ENCODE data around the gene C14orf180.

Gene C14orf180

DNA sequence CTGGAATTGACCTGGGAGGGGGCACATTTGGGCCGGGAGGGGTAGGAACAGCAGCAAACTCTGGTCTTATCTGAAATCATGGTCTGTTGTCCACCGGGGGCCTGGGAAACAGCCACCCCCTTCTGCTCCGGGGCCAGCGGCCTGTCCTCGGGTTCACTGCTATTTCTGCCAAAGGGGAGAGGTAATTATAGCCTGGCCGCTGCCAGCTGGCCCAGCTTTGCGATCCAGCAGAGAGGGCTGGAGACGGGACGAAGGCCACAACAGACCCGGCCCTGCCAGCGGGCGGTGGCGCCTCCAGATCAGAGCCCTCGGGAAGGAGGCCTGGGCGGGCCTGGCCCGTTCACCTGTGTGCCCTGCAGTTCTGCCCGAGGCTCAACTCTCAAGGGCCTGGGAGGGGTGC, at the start of gene C14orf180:
Gene C14orf180, plus strand, starts transcription at position 258 of the 400 bp plus-strand sequence. CDS start 6,667 bp downstream, outside the sequence.
- no peak for DNase-seq

DNA sequence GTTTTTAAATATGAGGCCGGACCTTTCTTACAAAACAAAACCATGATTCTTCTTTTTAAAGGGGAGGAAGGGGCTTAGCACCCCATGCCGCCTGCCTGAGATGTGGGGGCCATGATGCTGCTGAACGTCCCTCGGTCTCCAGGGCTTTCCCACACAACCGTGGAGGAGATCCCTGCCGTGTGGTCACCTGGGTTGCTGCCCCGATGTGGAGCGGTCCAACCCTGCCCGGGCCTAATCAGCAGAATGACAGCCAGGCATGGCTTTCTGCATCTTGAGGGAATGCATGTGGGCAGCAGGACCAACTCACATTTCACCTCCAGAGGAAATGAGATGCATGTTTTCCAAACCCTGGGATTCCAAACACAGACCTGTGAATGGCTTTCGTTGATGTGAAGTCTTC, 48.9 kb upstream of the C14orf180 start:
- no peak for DNase-seq

DNA sequence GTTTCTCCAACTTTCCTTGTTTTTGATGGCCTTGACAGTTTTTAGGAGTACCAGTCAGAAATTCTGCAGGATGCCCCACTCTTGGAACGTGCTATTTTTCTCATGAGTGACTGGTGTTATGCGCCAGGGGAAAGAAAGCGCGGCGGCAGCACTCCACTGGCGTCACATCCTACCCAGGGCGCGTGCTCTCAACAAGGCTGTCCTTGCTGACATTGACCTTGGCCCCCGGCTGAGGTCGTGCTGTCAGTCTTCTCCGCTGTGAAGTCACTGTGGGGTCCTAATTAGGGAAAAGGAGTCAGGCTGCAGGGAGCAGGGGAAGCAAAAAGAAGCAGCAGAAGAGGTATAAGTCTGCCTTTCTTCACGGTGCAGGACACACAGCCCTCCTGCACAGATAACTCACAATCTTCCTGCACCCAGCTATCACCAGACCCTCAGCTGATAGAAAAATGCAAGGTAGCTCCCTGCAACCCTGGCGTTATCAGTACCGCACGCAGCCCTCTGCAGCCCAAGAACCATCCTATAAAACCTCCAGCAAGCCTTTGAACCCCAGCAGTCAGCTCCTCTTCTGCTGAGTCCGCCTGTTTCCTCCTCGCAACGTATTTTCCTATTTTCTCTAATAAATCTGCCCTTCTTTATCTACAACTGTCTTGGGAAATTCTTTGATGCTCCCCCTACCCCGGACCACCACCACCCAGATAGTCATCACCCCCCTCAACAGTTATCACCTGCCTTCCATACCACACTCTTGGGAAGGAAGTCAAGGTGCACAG, 48.0 kb upstream of the C14orf180 start:
- no peak for DNase-seq

DNA sequence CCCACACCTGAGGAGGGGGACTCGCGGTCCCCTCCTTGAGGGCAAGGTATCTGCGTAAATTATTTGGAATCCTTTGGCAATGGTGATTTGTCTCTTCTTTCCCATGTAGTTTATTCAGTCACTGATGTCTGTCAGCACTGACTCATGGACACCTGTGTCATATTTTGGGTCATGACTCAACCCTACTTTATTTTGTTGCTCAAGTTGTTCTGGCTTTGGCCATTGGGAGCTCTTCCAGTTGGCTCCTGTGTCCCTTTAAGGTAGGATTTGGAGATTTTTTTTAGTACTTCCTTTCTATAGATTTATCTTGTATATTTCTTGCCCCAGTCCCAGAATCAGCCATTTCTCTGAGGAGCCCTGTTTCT, 47.4 kb upstream of the C14orf180 start:
- no peak for DNase-seq

DNA sequence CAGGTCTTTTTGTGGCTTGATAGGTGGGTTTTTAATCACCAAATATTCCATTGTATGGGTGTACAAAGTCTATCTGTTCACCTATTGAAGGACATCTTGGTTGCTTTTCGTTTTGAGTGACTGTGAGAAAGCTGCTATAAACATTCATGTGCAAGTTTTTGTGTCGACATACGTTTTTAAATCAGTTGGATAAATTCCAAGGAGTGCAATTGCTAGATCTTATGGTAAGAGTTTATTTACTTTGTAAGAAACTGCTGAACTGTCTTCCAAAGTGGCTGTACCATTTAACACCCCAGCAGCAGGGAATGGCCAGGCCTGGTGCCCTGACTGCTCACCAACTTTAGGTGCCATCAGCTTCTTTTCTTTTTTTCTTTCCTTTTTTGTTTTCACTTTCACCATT, 45.5 kb upstream of the C14orf180 start:
- DNase-seq = no peak

DNA sequence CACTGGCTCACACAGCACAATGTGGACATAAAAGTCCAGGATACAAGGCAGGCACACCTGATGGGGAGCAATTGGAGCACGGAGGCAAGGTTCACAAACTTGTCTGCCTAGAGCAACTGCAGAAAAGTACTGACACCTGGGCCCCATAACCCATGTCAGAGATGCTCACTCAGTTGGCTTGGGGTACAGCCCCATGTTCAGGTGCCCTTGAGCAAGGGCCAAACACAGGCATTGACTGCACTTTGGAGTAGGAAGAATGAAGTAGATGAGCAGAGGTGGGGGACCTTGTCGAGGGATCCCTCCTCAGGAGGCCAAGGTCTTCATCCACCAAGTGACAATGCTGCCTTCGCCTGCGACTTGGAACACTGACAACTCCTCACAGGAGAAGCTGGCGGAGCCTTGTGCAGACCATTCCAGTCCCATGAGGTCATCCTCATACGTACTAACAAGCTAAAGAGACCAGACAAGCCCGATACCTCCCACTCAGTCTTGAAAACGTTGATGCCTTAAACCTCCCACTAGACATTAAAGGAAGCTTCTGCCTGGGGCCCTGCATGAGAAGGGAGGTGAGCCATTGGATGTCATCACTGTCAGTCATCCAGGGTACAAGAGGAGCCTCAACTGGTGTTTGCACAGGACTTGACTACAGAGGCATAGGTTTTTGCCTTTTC, 42.5 kb upstream of the C14orf180 start:
- no peak for DNase-seq

DNA sequence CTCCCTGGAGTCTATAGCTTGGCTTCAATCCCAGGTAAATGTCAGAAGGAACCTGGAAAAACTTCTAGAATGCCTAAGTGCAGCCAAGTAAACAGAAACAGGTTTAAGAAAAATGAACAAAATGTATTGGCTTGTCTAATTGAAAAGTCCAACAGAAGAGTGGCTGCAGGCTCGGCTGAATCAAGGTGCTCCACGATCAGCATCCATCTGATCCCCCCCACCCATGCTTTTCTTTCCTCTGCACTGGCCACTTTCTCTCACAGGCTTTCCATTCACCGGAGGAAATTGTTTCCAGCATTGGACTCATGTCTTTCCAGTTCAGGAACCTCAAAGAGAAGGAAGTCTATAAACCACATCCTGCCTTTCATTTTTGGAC, 42.0 kb upstream of the C14orf180 start:
- DNase-seq = no peak

DNA sequence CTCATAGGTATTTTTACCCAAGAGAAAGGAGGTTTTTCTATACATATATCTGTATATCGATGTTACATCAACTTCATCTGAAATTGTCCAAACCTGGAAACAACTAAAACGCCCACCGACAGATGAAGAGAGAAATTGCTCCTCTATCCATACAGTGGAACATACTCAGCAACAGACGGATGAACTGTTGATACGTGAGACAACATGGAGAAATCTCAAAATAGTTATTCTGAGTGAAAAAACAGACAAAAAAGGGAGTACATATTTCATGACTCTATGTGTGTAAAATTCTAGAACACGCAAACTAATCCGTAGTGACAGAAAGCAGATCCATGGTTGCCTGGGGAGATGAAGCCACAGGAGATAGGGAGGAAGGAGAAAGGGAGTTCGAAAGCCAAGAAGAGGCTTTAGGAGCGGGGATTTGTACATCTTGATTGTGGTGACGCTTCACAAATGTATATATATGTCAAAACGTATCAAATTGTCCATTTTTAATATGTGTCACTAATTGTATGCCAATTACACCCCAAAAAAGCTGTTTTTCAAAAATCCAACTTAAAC, 37.6 kb upstream of the C14orf180 start:
- DNase-seq = no peak

DNA sequence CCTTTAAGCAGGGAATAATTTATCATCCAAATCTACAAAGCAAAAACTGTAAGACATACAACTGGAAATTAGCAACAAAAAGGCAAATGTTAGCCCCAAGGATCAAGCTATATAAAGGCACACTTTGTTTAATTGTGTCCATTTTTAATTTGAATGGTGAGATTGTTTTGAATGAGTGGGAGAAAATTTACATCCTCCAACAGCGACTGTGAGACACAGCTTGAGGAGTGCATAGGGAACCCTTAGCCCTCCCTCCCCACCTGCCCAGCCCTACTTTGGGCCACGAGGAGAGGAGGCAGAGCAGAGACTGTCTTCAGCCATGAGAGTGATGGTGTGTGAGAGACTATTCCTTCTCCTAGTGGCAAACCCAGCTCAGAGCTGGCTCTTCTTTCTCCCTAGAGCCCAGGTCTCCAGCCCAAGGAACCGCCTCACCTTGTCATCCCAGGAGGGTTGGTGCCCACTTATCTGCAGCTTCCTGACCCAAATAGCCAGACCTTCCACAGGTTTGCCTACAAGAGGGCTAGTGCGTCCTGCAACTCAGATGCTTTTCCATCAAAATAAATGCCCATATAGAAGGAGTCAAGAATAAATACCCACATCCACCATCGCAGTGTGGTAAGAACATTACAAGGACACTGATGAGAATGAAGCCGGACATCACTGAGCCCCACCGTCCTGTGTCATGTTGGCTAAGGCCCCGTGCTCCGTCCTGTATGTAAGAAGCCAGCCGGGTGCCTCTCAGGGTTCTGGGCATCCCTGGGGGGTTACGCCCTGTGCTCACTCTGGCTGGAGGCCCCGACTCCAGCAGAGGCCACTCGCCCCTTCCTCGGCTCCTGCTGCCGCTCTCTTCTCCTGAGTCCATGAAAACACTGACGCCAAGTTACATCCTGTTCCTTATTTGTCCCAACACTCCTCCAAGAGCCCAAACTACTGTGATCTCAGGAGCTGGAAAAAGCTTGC, 36.4 kb upstream of the C14orf180 start:
- no peak for DNase-seq

DNA sequence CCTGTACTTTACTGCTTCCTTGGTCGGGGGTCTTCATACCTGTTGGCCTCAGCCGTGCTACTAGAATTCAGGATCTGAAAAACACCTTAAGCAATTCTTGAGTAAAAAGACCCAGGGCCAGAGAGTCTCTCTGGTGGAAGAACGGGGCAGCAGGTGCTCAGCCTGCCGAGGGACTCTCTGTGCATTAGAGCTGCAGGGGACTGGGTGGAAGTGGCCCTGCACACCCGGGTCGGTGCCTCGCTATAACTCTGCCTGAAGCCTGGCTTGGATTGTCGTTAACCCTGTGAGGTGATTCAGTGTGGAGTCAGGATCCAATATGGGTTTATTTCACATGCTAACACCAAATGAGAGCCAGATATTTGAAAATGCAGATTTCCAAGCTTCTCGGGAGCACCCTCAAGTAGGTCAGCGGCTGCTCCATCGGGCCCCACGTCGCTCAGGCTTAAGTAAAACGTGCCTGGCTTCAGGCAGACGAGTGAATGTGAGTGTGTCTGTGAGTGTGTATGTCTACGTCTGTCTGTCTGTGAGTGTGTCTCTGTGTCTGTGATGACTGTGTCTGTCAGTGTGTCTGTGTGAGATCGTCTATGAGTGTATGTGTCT, 35.1 kb upstream of the C14orf180 start:
- DNase-seq = no peak

DNA sequence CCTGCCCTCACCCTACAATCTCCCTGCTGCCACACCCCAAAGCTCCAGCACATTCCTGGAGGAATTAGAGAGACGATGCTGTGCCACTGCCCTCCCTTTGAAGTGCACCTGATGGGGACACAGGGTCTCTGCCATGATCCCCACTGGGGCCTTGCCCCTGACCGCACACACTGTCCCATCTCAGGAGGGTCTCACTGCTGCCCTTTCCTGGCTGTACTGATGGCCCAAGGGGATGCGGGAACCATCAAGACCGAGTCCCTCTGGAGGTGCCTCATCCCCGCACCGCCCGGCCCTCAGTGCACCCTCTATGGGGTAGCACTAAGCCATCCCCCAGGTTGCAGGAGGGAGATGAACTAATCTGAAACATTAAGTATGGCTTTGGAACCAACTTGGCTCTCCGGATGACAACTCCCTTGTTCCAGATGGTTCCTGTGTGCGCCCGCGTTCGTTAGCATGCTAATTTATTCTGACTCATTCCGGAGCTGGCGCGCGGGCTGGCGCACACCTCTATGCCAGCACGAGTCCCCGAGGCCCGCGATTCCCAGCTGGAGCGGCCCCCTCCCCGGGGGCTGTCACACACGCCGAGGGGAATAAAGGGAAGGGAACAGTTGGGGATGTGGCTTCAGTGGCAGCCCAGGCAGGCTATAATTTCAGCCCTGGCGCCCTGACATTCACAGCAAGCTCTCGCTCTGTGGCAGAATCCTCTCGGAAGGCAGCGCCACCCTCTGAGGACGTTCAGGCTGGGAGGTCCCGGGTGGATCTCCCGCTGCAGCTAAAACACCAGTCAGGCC, 34.2 kb upstream of the C14orf180 start:
- no peak for DNase-seq

DNA sequence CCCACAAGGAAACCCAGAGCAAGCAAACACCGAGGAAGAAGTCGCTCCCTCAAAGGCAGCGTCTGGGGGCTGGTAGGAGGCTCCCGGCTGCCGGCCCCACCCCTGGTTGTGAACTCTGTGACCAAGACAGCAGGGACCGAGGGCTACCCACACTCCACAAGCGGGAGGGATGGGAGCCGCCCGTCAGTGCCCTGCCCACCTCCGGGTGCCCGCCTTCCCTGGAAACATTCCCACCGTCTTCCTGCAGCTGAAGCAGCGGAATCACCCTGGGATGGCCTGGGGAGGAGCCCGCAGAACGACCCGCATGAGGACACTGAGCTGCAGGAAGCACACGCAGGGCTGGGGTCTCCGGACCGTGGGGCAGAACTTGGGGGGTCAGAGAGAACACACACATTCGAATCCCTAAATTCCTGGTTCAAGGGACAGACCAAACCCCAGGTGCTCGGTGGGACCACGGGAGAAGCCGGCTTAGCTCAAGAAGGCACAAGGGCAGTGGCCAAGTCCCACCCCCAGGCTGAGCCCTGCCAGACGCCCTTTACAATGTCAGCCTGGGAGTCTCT, 33.5 kb upstream of the C14orf180 start:
- DNase-seq = no peak

DNA sequence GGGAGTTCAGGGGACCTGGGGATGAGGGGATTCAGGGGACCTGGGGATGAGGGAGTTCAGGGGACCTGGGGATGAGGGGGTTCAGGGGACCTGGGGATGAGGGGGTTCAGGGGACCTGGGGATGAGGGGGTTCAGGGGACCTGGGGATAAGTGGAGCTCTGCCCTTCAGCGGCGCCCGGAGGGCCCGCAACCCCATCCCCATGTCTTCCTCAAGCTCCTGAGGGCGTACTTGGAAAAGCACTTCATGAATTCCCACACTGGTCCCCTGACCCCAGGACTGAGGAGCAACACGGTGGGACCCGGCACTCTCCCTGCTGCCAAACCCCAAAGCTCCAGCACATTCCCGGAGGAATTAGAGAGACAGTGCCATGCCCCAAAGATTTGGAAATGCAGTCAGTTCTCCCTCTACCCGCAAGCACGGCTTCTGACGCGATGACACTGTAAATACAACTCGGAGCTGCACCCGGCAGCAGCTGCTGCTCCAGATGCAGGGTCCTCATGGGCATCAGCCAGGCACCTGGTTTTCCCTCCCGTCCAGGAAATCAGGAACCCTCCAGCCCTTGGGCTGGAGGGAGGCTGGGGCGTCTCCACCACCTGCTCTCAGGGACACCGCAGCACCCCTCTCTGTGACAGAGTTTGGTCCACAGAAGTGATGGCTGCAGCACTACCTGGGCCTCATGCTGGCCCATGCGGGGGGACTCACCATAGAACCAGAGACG, 32.8 kb upstream of the C14orf180 start:
- no peak for DNase-seq

DNA sequence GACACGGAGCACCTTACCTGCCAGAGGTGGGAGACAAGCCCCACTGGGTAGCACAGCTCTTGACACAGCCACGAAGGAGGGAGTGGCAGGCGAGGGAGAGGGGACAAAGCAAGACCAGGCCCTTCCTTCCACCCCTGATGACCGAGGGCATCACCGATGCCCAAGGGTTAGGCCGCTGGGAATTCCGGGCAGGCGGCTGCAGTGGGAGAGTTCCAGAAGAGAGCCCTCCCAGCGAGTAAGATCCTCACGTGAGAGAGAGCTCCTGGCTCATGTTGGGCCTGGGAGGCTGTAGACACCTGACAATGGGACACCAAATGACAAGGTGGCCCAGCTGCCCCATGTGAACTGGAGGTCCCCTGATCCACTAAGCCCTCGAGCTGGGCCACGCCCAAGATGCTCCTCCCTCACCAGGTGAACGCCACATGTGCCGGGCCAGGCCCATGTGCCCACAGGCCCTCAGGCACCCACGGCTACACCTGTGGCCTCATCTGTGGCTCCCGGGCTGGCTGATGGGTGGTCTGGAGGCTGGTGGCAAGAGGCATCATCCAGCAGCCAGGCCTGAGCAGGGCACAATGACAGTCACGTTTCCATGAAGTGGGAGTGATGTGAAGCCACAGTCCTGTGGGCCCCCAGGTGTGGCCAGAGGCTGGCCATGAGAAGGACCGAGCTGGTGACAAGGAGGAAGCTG, 32.1 kb upstream of the C14orf180 start:
- no peak for DNase-seq

DNA sequence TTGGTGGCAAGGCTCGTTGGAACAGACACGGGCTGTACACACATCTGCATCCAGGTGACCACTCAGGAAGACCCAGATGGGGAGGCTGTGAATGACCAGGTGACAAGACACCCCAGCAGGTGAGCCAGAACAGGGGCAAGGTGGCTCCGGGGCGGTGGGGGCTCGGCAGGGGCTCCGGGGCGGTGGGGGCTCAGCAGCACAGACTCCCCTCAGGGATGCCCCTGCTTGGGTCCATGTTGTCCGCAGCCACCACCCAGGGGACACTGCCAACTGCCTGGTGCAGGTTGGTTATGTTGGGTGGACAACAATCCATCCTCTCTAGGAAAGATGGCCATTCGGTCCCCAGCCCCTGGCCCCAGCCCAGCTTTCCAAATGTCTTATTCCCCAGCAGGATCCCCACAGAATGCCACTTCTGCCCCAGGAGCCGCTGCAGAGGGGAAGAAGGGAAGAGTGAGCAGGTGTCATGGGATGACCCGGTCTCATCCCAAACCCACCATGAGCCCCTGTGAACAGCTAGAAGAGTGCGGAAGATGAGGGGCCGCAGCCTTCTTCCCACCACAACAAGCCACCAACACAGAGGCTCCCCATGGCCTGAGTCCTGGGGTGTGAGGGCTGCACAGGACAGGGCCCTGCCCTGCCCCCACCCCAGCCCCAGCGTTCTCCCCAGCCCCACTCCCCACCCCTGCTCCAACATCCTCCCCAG, 31.4 kb upstream of the C14orf180 start:
- no peak for DNase-seq

DNA sequence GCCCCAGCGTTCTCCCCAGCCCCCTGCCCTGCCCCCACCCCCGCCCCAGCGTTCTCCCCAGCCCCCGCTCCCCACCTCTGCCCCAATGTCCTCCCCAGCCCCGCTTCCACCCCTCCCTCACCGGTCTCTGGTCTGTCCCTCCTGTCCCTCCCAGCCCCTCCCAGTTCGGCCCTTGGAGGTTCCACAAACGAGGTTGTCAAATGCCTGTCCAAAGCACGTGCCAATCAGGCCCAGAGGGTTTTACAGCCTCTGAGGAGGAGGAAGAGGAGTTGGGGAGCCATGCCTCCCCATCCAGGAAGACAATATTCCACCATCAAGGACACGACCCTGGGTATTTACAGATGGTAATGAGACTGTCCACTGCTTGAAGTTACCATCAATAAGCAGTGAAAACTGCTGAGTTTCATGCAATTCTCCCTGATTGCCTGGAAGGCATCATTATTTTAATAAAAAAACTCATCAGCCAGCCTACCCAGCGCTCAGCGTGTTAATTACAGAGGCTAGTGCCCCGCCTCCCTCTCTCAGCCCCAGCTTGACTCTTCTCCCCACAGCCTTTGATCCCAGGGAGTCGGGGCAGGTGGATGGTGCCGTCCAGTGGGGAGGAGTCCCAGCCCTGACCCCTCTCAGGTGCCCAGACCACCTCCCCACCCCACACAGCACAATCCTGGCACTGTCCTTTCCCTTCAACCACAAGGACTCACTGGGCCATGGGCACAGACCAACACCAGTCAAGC, 30.6 kb upstream of the C14orf180 start:
- no peak for DNase-seq

DNA sequence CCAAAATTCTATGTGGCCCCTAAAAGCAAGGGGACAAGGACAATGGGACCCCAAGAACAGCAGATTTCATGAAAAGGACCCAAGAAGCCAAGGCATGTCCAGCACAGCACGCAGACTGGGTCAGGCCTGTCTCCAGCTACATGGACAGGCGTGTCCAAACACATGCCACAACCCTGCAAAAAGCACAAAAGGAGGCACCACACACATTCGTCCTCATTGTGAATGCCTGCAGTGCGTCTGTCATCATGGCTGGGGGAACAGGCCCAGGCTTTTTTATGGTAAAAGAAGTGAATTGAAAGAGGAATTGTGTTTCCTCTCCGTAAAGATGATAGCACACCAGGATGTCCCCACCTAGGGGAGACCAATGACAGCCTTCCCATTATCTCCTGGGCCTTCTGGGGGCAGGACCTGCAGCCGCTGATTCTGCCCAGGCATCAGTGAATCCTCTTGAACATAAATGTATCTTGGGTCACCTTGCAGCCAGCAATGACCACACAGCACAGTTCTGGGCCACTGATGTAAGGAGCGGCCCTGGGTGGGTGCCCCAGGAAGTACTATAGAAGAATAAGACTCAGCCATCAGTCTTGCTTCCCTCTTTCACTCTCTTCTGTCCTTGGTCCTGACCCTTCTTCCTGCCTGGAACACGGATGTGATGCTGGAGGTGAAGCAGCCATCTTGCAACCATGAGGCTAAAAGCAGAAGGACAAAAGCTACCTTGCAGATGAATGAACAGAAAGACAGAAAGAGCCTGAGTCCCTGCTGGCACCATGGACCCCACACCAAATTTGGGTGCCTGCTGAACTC, 29.8 kb upstream of the C14orf180 start:
- no peak for DNase-seq

DNA sequence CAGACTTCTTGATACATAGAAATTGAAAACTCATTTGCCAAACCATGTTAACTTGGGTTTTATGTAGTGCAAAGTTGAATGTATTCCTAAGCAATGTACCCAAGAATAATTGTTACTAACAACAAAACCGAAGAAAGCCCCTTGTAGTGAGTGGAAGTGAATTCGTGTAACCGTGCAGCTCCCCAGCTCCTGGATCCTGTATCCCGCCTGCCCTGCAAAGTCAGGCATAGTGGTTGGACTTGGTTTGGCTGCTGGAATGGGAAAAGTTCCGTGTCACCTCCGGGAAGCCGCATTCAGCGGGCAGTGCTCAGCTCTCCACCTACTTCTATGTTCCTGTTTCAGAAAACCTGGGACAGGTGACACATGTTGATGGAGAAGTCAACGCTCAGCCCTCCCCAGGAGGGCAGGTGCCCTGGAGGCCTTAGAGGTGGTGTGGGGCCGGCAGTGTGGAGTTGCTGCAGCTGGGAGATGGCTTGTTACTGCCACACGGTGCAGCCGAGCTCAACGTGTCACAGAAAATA, 29.2 kb upstream of the C14orf180 start:
- DNase-seq = no peak

Data from activated CD4-positive, alpha-beta T cell treated with anti-CD3 and anti-CD28 coated beads, Interleukin-2, amount 50 U/mL, for 1 hour (primary cell).